CD4-positive, alpha-beta T cell treated with Interleukin-1 beta for 1 hour (primary cell): ENCODE measurements around the gene MCRIP2.

Experiments
- DNase-seq, 2 donors: peaks; one replicate each; pipeline ENCODE4 v3.0.0-alpha.2; 2020 to 2022

MCRIP2 gene

GRCh38 chr16:617855-618254 is 23.8 kb upstream of the MCRIP2 start:
- no peak for DNase-seq

- no peak for DNase-seq
Measured at GRCh38 chr16:619476-620100, 22.0 kb upstream of the MCRIP2 start.

- no peak for DNase-seq
Measured at GRCh38 chr16:620700-621525, 20.7 kb upstream of the MCRIP2 start.

- no peak for DNase-seq
Measured at GRCh38 chr16:621526-622105, 20.0 kb upstream of the MCRIP2 start.

- DNase-seq, result no peak
Measured at GRCh38 chr16:622920-623280, 18.7 kb upstream of the MCRIP2 start.

GRCh38 chr16:624526-625070 is 17.0 kb upstream of the MCRIP2 start:
- DNase-seq, result no peak

- DNase-seq, result no peak
Measured at GRCh38 chr16:625117-625976, 16.3 kb upstream of the MCRIP2 start.

- DNase-seq, result no peak
Measured at GRCh38 chr16:625977-626765, 15.5 kb upstream of the MCRIP2 start.

- no peak for DNase-seq
Measured at GRCh38 chr16:626787-627453, 14.7 kb upstream of the MCRIP2 start.

- DNase-seq, result no peak
Measured at GRCh38 chr16:627454-628239, 14.0 kb upstream of the MCRIP2 start.

GRCh38 chr16:628321-629061 is 13.1 kb upstream of the MCRIP2 start:
- no peak for DNase-seq

GRCh38 chr16:629185-629832 is 12.3 kb upstream of the MCRIP2 start:
- DNase-seq, result no peak

- no peak for DNase-seq
Measured at GRCh38 chr16:629833-630248, 11.8 kb upstream of the MCRIP2 start.

- no peak for DNase-seq
Measured at GRCh38 chr16:630249-630814, 11.3 kb upstream of the MCRIP2 start.

GRCh38 chr16:630815-631405 is 10.7 kb upstream of the MCRIP2 start, which contains the start of gene WFIKKN1:
WFIKKN1 (plus strand) TSS chr16:630985; CDS start chr16:631254, 269 bp downstream.
- no peak for DNase-seq

GRCh38 chr16:631808-632358 is 9.7 kb upstream of the MCRIP2 start:
- no peak for DNase-seq

GRCh38 chr16:632486-633335 is 8.9 kb upstream of the MCRIP2 start:
- no peak for DNase-seq
